CD4-positive, CD25-positive, alpha-beta regulatory T cell (primary cell): Measurements from ENCODE around the gene RPL21. TPM values are rescaled to one million over a fixed set of nuclear protein-coding genes. Genes with fewer than 3 reads are reported as not detected.

Experiments used
- ATAC-seq, 2 donors: fragments of 150-1000 bp; cut with Tn5 transposase; one replicate each; pipeline ENCODE4 v1.10.0; 2021; ENCODE audit warnings: low read depth in 2 of 2, moderate number of reproducible peaks in 2 of 2, moderate library complexity in 1 of 2
- DNase-seq, 3 donors: peaks; one replicate each; pipeline versions ENCODE4 v3.0.0 to v3.0.0-alpha.2; 2012 to 2022; ENCODE audit warnings: mixed read lengths in 1 of 3
- H3K27ac ChIP-seq: one replicate; pipeline ENCODE4 v1.7.0; 2013; ENCODE audit warnings: mild to moderate bottlenecking, low read length; ENCODE audit not compliant: insufficient read depth, poor library complexity, severe bottlenecking
- H3K27me3 ChIP-seq: one replicate; pipeline ENCODE4 v1.7.0; 2013; ENCODE audit warnings: low read length; ENCODE audit not compliant: control insufficient read depth, insufficient read depth
- H3K36me3 ChIP-seq: one replicate; pipeline ENCODE4 v1.7.0; 2013; ENCODE audit warnings: mild to moderate bottlenecking, low read length, moderate library complexity; ENCODE audit not compliant: control insufficient read depth, insufficient read depth
- H3K4me1 ChIP-seq: 2 replicates; pipeline ENCODE4 v1.7.0; 2013; ENCODE audit warnings: mild to moderate bottlenecking, low read length; ENCODE audit not compliant: insufficient read depth, control insufficient read depth, poor library complexity, severe bottlenecking
- H3K4me3 ChIP-seq: one replicate; pipeline ENCODE4 v1.7.0; 2013; ENCODE audit warnings: low read depth, mild to moderate bottlenecking, low read length, moderate library complexity
- H3K9me3 ChIP-seq, 2 experiments: 1 replicate in 1 of 2; 2 replicates in 1 of 2; pipeline ENCODE4 v1.7.0; 2013; ENCODE audit warnings: low read length in 2 of 2, mild to moderate bottlenecking in 1 of 2, moderate library complexity in 1 of 2; ENCODE audit not compliant: control insufficient read depth in 2 of 2
- H3K27ac Mint-ChIP-seq, 3 donors: one replicate each; pipeline ENCODE4 v1.8.0; 2020 to 2022; ENCODE audit warnings: mild to moderate bottlenecking in 3 of 3, mixed read lengths in 3 of 3, moderate library complexity in 2 of 3
- H3K27me3 Mint-ChIP-seq: one replicate; pipeline ENCODE4 v1.8.0; 2022; ENCODE audit warnings: mild to moderate bottlenecking, mixed read lengths
- H3K36me3 Mint-ChIP-seq: one replicate; pipeline ENCODE4 v1.8.0; 2020; ENCODE audit warnings: mixed read lengths
- H3K4me1 Mint-ChIP-seq, 4 donors: one replicate each; pipeline ENCODE4 v1.8.0; 2020 to 2022; ENCODE audit warnings: mixed read lengths in 4 of 4, mild to moderate bottlenecking in 1 of 4
- H3K4me3 Mint-ChIP-seq, 4 donors: one replicate each; pipeline ENCODE4 v1.8.0; 2020 to 2022; ENCODE audit warnings: mild to moderate bottlenecking in 4 of 4, mixed read lengths in 4 of 4, moderate library complexity in 3 of 4
- H3K9me3 Mint-ChIP-seq, 7 donors: one replicate each; pipeline ENCODE4 v1.8.0; 2020 to 2022; ENCODE audit warnings: mixed read lengths in 7 of 7, mild to moderate bottlenecking in 3 of 7, moderate library complexity in 2 of 7
- polyA plus RNA-seq, 4 donors: library from polyadenylated mRNA; unstranded; fragments of 300-500 nt; fragmentation: Illumina TruSeq; gene quantifications; one replicate each; pipeline ENCODE4 v1.2.3, GENCODE V29; 2021
- total RNA-seq: library from RNA; stranded (reverse); gene quantifications from one replicate; pipeline ENCODE4 v1.2.3, GENCODE V29; 2022

Gene RPL21
- total and polyA plus RNA-seq, 5 donors from 2014 or later = 1,575 to 7,317 (median 4,646) TPM

GRCh38 chr13:27267596-27267995 lies 16.2 kb downstream of the RPL21 start:
- ATAC-seq (no peak), DNase-seq (no peak)
- Histone ChIP-seq H3K4me1 (peaks cover 17% of the 10 kb centered on the region), H3K4me3 (no peak overlapping the region), H3K27ac (no peak overlapping the region), H3K36me3 (no peaks in the 10 kb centered on the region), H3K27me3 (peaks cover 1% of the 10 kb centered on the region), H3K9me3 (no peaks in the 10 kb centered on the region)
- peaks cover 5 to 24% (median 14%) of the 10 kb centered on the region in 4 donors for H3K4me1 Mint-ChIP-seq
- H3K9me3 Mint-ChIP-seq = no peaks in the 10 kb centered on the region
- H3K27ac Mint-ChIP-seq = no peak overlapping the region
- H3K27me3 Mint-ChIP-seq = peaks cover 15% of the 10 kb centered on the region
- H3K4me3 Mint-ChIP-seq = peak overlapping the region in 1 of 4 donors; percentile 81
- H3K36me3 Mint-ChIP-seq = no peaks in the 10 kb centered on the region

- Histone ChIP-seq H3K4me3 (no peak overlapping the region), H3K4me1 (peaks cover 17% of the 10 kb centered on the region), H3K27ac (no peak overlapping the region), H3K9me3 (no peaks in the 10 kb centered on the region), H3K27me3 (peaks cover 10% of the 10 kb centered on the region), H3K36me3 (no peaks in the 10 kb centered on the region)
- Mint-ChIP-seq H3K9me3 (no peaks in the 10 kb centered on the region), H3K4me1 (peaks cover 0 to 18% (median 10%) of the 10 kb centered on the region in 4 donors), H3K36me3 (no peaks in the 10 kb centered on the region), H3K27me3 (peaks cover 27% of the 10 kb centered on the region), H3K4me3 (peak overlapping the region; percentile 43 to 86 (median 70)), H3K27ac (no peak overlapping the region)
- DNase-seq = no peak
- no peak for ATAC-seq
Observed at GRCh38 chr13:27269114-27269665, 17.8 kb downstream of the RPL21 start.

- Mint-ChIP-seq H3K4me1 (peaks cover 0 to 15% (median 8%) of the 10 kb centered on the region in 4 donors), H3K4me3 (peak within 1 kb of the TSS; percentile 83 to 92 (median 88)), H3K27ac (peak within 1 kb of the TSS in 2 of 3 donors; percentile 84 to 90), H3K27me3 (peaks cover 40% of the 10 kb centered on the region), H3K36me3 (no peaks in the 10 kb centered on the region), H3K9me3 (no peaks in the 10 kb centered on the region)
- Histone ChIP-seq H3K4me1 (peaks cover 17% of the 10 kb centered on the region), H3K4me3 (peak within 1 kb of the TSS; percentile 80), H3K36me3 (no peaks in the 10 kb centered on the region), H3K27me3 (peaks cover 22% of the 10 kb centered on the region), H3K27ac (peak within 1 kb of the TSS; percentile 55), H3K9me3 (no peaks in the 10 kb centered on the region)
- DNase-seq (peak; percentile 57 to 77 (median 66)), ATAC-seq (peak; percentile 88 to 90)
Observed at GRCh38 chr13:27270594-27271520, 19.5 kb downstream of the RPL21 start, which contains the start of gene RASL11A. Gene RASL11A, plus strand, starts transcription at chr13:27270830. Its CDS starts 115 bp downstream, at chr13:27270945.

GRCh38 chr13:27271570-27272096 lies 20.3 kb downstream of the RPL21 start:
- H3K27ac ChIP-seq = no peak overlapping the region
- H3K27ac Mint-ChIP-seq = peak overlapping the region in 2 of 3 donors; percentile 45 to 90

GRCh38 chr13:27273658-27274425 lies 22.5 kb downstream of the RPL21 start:
- no peaks in the 10 kb centered on the region for H3K9me3 Mint-ChIP-seq
- H3K36me3 Mint-ChIP-seq = no peaks in the 10 kb centered on the region
- Histone ChIP-seq H3K27ac (no peak overlapping the region), H3K27me3 (peaks cover 29% of the 10 kb centered on the region), H3K36me3 (no peaks in the 10 kb centered on the region), H3K4me3 (no peak overlapping the region), H3K4me1 (peaks cover 17% of the 10 kb centered on the region), H3K9me3 (no peaks in the 10 kb centered on the region)
- ATAC-seq = no peak
- peaks cover 0 to 15% (median 6%) of the 10 kb centered on the region in 4 donors for H3K4me1 Mint-ChIP-seq
- H3K4me3 Mint-ChIP-seq = peak overlapping the region in 1 of 4 donors; percentile 79
- peaks cover 50% of the 10 kb centered on the region for H3K27me3 Mint-ChIP-seq
- DNase-seq = no peak
- no peak overlapping the region for H3K27ac Mint-ChIP-seq

More at GRCh38 chr13:27271570-27272096, 20.3 kb downstream of the RPL21 start:
- H3K27me3 Mint-ChIP-seq = peaks cover 46% of the 10 kb centered on the region
- Histone ChIP-seq H3K4me3 (peak overlapping the region; percentile 80), H3K9me3 (no peaks in the 10 kb centered on the region), H3K27me3 (peaks cover 27% of the 10 kb centered on the region), H3K36me3 (no peaks in the 10 kb centered on the region), H3K4me1 (peaks cover 17% of the 10 kb centered on the region)
- H3K9me3 Mint-ChIP-seq = no peaks in the 10 kb centered on the region
- ATAC-seq (no peak), DNase-seq (no peak)
- no peaks in the 10 kb centered on the region for H3K36me3 Mint-ChIP-seq
- H3K4me1 Mint-ChIP-seq = peaks cover 0 to 15% (median 7%) of the 10 kb centered on the region in 4 donors
- H3K4me3 Mint-ChIP-seq = peak overlapping the region; percentile 83 to 92 (median 88)

- Mint-ChIP-seq H3K27me3 (peaks cover 50% of the 10 kb centered on the region), H3K9me3 (no peaks in the 10 kb centered on the region), H3K36me3 (no peaks in the 10 kb centered on the region), H3K4me3 (peak overlapping the region in 1 of 4 donors; percentile 79), H3K4me1 (peaks cover 0 to 15% (median 6%) of the 10 kb centered on the region in 4 donors), H3K27ac (peak overlapping the region in 2 of 3 donors; percentile 2 to 17)
- no peak overlapping the region for H3K4me3 ChIP-seq
- no peak for ATAC-seq
- H3K9me3 ChIP-seq = no peaks in the 10 kb centered on the region
- no peak overlapping the region for H3K27ac ChIP-seq
- H3K27me3 ChIP-seq = peaks cover 29% of the 10 kb centered on the region
- H3K4me1 ChIP-seq = peaks cover 17% of the 10 kb centered on the region
- DNase-seq = no peak
- no peaks in the 10 kb centered on the region for H3K36me3 ChIP-seq
Observed at GRCh38 chr13:27274631-27275030, 23.3 kb downstream of the RPL21 start.

- Histone ChIP-seq H3K9me3 (no peaks in the 10 kb centered on the region), H3K27me3 (peaks cover 32% of the 10 kb centered on the region), H3K4me1 (peaks cover 7% of the 10 kb centered on the region), H3K27ac (no peak overlapping the region), H3K4me3 (no peak overlapping the region), H3K36me3 (no peaks in the 10 kb centered on the region)
- no peak for ATAC-seq
- H3K36me3 Mint-ChIP-seq = no peaks in the 10 kb centered on the region
- no peak overlapping the region for H3K27ac Mint-ChIP-seq
- H3K4me1 Mint-ChIP-seq = peaks cover 0 to 8% (median 2%) of the 10 kb centered on the region in 4 donors
- H3K4me3 Mint-ChIP-seq = no peak overlapping the region
- DNase-seq = no peak
- H3K9me3 Mint-ChIP-seq = no peaks in the 10 kb centered on the region
- H3K27me3 Mint-ChIP-seq = peaks cover 49% of the 10 kb centered on the region
Observed at GRCh38 chr13:27276188-27276587, 24.8 kb downstream of the RPL21 start.
